GM21825 (cell line): ENCODE data around the gene STAMBP.
A peak's percentile ranks its signal among the peaks of the same experiment; 100 is the strongest.
"Not testable (repeated sequence)": the region's sequence is repeated elsewhere in the genome, so short reads cannot be mapped to it uniquely, and the experiment has no call there.

Source experiments
- ATAC-seq: cut with Tn5 transposase; IDR thresholded peaks from one replicate; pipeline ENCODE4 v1.9.1; 2021; ENCODE audit warnings: mild to moderate bottlenecking, moderate library complexity; ENCODE audit not compliant: unreplicated experiment

Gene STAMBP

GRCh38 chr2:73828818-73829570 lies at the start of gene STAMBP:
Gene STAMBP, plus strand, starts transcription at chr2:73828961. Its CDS starts 1,896 bp downstream, at chr2:73830857.
- peak; percentile 76 for ATAC-seq

GRCh38 chr2:73779467-73780236 lies 49.1 kb upstream of the STAMBP start, which contains the start of gene DUSP11:
Gene DUSP11, minus strand, starts transcription at chr2:73780103. Its CDS starts 129 bp downstream, at chr2:73779974.
- ATAC-seq = peak; percentile 98

DNA sequence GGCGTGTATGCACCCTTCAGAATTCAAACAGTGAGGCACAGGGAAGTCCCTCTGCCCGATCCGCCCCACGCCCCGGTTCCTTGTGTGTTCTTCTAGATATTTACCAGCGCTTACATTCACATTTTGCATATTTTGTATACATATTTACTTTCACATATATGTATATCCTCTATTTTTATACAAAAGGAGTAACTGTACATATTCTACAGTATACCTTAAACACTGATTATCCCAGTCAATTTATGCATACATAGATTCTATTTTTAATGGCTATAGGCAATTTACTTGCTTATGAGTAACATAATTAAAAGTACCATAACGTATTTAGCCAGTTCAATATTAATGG lies 48.6 kb upstream of the STAMBP start:
- no peak for ATAC-seq

DNA sequence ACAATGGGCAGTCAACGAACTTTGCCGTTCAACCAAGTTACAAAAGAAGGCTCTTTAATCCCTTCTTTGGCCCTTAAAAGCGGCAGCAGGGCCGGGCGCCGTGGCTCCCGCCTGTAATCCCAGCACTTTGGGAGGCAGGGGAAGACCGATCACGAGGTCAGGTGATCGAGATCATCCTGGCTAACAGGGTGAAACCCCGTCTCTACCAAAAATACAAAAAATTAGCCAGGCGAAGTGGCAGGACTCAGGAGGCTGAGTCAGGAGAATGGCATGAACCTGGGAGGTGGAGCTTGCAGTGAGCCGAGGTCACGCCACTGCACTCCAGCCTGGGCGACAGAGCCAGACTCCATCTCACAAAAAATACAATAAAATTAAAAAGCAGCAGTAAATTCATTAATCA lies 45.4 kb upstream of the STAMBP start:
- not testable (repeated sequence) for ATAC-seq

GRCh38 chr2:73783883-73784282 lies 44.9 kb upstream of the STAMBP start, which contains the start of gene C2orf78:
Gene C2orf78, plus strand, starts transcription at chr2:73784183. Its CDS starts 127 bp downstream, at chr2:73784310.
- ATAC-seq = not testable (repeated sequence)

DNA sequence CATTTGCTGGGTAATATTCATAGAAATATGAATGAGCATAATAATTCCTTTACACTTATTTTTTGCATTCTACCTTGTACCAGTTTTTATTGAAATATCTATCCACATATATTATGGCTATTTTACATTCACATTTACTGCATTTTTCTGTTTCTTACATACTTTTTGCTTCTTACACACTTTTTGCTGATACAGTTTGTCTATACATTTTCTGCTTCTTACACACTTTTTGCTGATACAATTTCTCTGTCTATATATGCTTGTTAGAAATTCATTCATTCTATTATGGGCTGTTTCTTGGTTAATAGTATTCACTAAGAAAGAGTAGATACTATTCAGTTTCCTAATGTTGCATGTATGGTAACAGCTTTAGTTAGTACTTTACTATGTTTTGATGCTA lies 16.9 kb upstream of the STAMBP start:
- no peak for ATAC-seq

DNA sequence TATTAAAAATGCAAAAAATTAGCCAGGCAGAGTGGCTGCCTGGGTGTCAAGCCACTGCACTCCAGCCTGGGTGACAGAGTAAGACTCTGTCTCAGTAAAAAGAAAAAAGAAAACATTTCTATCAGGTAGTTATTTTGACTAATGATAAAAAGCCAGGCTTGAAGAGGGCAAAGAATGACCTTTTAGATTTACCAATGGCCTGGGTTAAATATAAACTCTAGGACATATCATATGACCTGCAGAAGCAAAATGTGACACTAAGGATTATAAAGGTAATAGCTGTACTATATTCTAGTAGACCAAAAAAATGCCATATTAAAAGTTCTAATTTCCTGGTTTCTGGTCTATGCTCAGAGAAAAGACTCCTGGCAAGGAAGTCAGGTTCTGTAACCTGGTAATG lies 16.1 kb upstream of the STAMBP start:
- no peak for ATAC-seq

GRCh38 chr2:73818296-73818695 lies 10.5 kb upstream of the STAMBP start:
- no peak for ATAC-seq

DNA sequence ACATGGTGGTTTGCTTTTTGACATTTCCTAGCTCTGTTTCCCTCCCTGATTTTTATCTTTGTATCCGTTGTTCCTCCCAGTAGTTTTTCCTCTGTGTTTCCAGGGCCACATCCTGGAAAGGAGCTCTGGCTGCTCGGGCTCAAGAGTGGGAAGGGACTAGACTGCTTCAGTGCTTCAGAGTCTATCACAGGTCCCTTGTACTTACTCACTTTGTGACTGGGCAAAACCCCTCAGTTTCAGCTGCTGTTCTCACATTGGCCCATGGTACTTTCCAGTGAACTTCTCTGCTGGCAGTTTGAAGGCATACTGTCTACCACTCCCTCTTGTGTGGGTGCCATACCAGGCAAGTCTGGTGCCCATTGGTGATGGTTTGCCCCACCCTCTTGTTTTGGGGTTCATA lies 7.5 kb upstream of the STAMBP start:
- ATAC-seq = peak; percentile 66

GRCh38 chr2:73821669-73822068 lies 7.1 kb upstream of the STAMBP start:
- ATAC-seq = no peak

DNA sequence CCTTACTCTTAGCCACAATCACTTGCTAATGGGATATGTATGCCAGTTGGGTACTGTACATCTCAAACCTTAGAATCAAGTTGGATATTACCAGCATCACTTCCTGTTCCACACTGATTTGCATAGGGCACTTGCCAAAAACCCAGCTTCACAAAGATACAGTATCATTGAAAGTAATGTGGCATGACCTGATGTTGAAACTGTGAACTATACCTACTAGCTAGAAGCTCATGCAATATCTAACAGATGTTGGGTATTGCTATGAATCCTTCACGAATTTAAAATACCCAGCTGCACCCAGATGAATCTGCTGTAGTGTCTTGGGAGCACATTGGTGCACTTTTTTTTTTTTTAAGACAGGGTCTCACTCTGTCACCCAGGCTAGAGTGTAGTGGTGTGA lies 6.5 kb upstream of the STAMBP start:
- peak; percentile 69 for ATAC-seq

- ATAC-seq = no peak
These were observed 5.8 kb upstream of the STAMBP start for GRCh38 chr2:73822991-73823390.

DNA sequence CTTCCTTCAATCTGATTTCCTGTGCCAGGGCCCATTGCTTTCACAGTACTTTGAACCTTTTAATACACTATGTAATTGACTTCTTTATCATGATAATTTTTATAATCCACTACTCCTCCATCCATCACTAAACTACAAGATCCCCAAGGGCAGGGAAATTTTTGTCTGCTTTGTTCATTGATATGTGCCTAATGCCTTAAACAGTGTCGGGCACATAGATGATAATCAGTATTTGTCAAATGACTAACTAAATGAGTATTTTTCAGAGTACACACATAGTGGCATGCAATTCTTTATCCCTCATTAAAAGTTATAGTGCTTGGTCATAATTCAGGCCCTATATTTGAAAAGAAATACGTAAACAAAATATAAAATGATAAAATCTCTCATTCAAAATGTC lies 5.3 kb upstream of the STAMBP start:
- no peak for ATAC-seq

- ATAC-seq = no peak
These were observed 4.7 kb upstream of the STAMBP start for GRCh38 chr2:73823916-73824523.

GRCh38 chr2:73825408-73825807 lies 3.4 kb upstream of the STAMBP start:
- ATAC-seq = no peak

GRCh38 chr2:73827018-73827417 lies 1.7 kb upstream of the STAMBP start:
- ATAC-seq = no peak

- no peak for ATAC-seq
These were observed 937 bp upstream of the STAMBP start for GRCh38 chr2:73827660-73828388.

- ATAC-seq = no peak
These were observed 358 bp upstream of the STAMBP start for GRCh38 chr2:73828389-73828817.

DNA sequence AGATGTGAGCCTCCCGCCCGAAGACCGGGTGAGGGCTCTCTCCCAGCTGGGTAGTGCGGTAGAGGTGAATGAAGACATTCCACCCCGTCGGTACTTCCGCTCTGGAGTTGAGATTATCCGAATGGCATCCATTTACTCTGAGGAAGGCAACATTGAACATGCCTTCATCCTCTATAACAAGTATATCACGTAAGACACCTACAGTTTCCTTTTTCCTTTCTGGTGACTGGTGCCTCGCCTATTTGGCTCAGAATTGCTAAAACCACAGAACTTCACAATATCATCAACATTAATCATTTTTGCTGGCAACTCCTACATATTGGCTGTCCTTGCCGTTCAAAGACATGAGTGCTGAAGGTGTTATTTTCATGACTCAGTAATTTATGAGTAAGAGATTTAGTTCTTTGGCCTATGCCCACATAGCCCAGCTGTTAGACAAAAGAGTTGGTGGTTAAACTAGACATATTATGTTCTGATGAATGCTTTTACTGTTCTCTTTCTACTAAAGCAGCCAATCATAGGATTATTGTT lies 2.2 kb downstream of the STAMBP start:
- ATAC-seq = no peak

DNA sequence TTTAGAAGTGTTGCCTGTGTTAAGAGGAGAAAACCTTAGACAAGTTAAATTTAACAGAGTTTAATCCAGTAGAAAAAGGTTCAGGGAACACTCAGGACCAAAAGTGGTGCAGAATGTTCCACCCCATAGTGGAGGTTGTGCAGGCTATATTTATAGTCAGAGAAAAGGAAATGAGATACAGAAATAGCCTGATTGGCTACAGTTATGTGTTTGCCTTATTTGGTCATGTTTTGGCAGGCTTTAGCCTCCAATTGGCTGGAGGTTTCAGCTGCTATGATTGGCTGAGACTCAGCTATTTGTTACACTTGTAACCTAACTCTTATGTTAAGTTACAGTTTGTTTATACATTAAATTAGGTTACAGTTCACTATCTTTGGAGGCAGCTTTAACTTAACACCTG lies 4.2 kb downstream of the STAMBP start:
- no peak for ATAC-seq
